H1 (cell line): ENCODE results near the gene ODF2L. TPM values are rescaled to one million over a fixed set of nuclear protein-coding genes. Genes with fewer than 3 reads are reported as not detected.

Source experiments
- CTCF ChIA-PET: fragments of 300-600 bp; sonication (Branson Sonifier 250); formaldehyde crosslinking; loops from one replicate; lab custom pipeline; 2021; ENCODE audit not compliant: partially characterized antibody; lab: Charles Lee
- POLR2A ChIA-PET: fragments of 300-600 bp; sonication (Branson Sonifier 250); formaldehyde crosslinking; loops from one replicate; lab custom pipeline; 2021; ENCODE audit warnings: inconsistent platforms; ENCODE audit not compliant: partially characterized antibody; lab: Charles Lee
- DNase-seq, 2 experiments: peaks; one replicate each; pipeline versions ENCODE4 v3.0.0 to v3.0.0-alpha.2; 2010 to 2022; ENCODE audit warnings: low spot score in 2 of 2, low read depth in 1 of 2, mixed read lengths in 1 of 2
- FAIRE-seq: peaks from 2 replicates; lab custom pipeline; 2011; peaks lifted over from hg19 to GRCh38; lab: Jason Lieb, UNC
- H2AFZ ChIP-seq: 2 replicates; pipeline ENCODE4 v1.8.1; 2012; ENCODE audit warnings: low read length, inconsistent platforms
- H2AK5ac ChIP-seq: 2 replicates; pipeline ENCODE4 v1.6.1; 2013; ENCODE audit warnings: low read depth, low read length
- H2BK120ac ChIP-seq: replicated peaks from 2 replicates; pipeline ENCODE3; 2013; ENCODE audit warnings: low read depth, low read length, inconsistent platforms
- H2BK12ac ChIP-seq: 2 replicates; pipeline ENCODE4 v1.6.1; 2013; ENCODE audit warnings: low read depth, low read length
- H2BK15ac ChIP-seq: 2 replicates; pipeline ENCODE4 v1.6.1; 2013; ENCODE audit warnings: low read length
- H2BK20ac ChIP-seq: 2 replicates; pipeline ENCODE4 v1.6.1; 2013; ENCODE audit warnings: low read length
- H2BK5ac ChIP-seq: 2 replicates; pipeline ENCODE4 v1.6.1; 2013; ENCODE audit warnings: low read depth, low read length
- H3K14ac ChIP-seq: 2 replicates; pipeline ENCODE4 v1.6.1; 2013; ENCODE audit warnings: inconsistent platforms; ENCODE audit not compliant: insufficient read length
- H3K18ac ChIP-seq: 2 replicates; pipeline ENCODE4 v1.6.1; 2013; ENCODE audit warnings: low read length; ENCODE audit errors: extremely low read depth
- H3K23ac ChIP-seq: 2 replicates; pipeline ENCODE4 v1.6.1; 2013; ENCODE audit warnings: inconsistent platforms; ENCODE audit not compliant: insufficient read length
- H3K23me2 ChIP-seq: 2 replicates; pipeline ENCODE4 v1.6.1; 2013; ENCODE audit warnings: low read depth, low read length
- H3K27ac ChIP-seq: 2 replicates; pipeline ENCODE4 v1.6.1; 2011; ENCODE audit warnings: low read depth, low read length, inconsistent platforms
- H3K27me3 ChIP-seq, 4 experiments: replicated peaks in 1 of 4; 1 replicate in 1 of 4; 2 replicates in 3 of 4; pipeline versions ENCODE4 v1.6.1 to v1.8.1; 2011 to 2013; ENCODE audit warnings: low read length in 3 of 4, mild to moderate bottlenecking in 3 of 4, inconsistent platforms in 2 of 4, mixed read lengths in 2 of 4, moderate library complexity in 1 of 4; ENCODE audit not compliant: control insufficient read depth in 3 of 4, insufficient read depth in 3 of 4; ENCODE audit errors: extremely low read depth in 1 of 4
- H3K36me3 ChIP-seq, 4 experiments: 2 replicates each; pipeline versions ENCODE4 v1.6.1 to v1.8.1; 2011 to 2013; ENCODE audit warnings: mild to moderate bottlenecking in 4 of 4, low read length in 3 of 4, moderate library complexity in 2 of 4, control low read depth in 1 of 4, inconsistent platforms in 1 of 4; ENCODE audit not compliant: insufficient read depth in 4 of 4, control insufficient read depth in 2 of 4
- H3K4ac ChIP-seq: replicated peaks from 2 replicates; pipeline ENCODE3; 2013; ENCODE audit warnings: low read length, low read depth, mixed read lengths, inconsistent platforms; ENCODE audit not compliant: insufficient read length
- H3K4me1 ChIP-seq, 4 experiments: replicated peaks in 1 of 4; 1 replicate in 1 of 4; 2 replicates in 3 of 4; pipeline versions ENCODE4 v1.6.1 to v1.8.1; 2011 to 2013; ENCODE audit warnings: low read length in 3 of 4, inconsistent platforms in 2 of 4, mixed read lengths in 1 of 4; ENCODE audit not compliant: insufficient read depth in 4 of 4, control insufficient read depth in 3 of 4
- H3K4me2 ChIP-seq, 2 experiments: 2 replicates each; pipeline versions ENCODE4 v1.6.1 to v1.8.1; 2011 to 2013; ENCODE audit warnings: low read depth in 2 of 2, low read length in 2 of 2, control low read depth in 1 of 2, inconsistent platforms in 1 of 2, mild to moderate bottlenecking in 1 of 2; ENCODE audit not compliant: insufficient read depth in 1 of 2
- H3K4me3 ChIP-seq, 4 experiments: fragments of 200-600, 300-600 bp in 1 of 4; sonication (generic), shearing (Covaris generic), sonication (Bioruptor Twin) in 1 of 4; 2 replicates each; pipeline versions ENCODE4 v1.5.1 to v1.8.1; 2011 to 2016; ENCODE audit warnings: low read length in 4 of 4, low read depth in 3 of 4, control low read depth in 2 of 4, inconsistent platforms in 2 of 4, mild to moderate bottlenecking in 2 of 4, mixed read lengths in 1 of 4, moderate library complexity in 1 of 4; ENCODE audit not compliant: insufficient read depth in 2 of 4; ENCODE audit errors: extremely low read depth in 1 of 4
- H3K56ac ChIP-seq: replicated peaks from 2 replicates; pipeline ENCODE3; 2013; ENCODE audit warnings: low read depth, mild to moderate bottlenecking, mixed read lengths, low read length, inconsistent platforms; ENCODE audit not compliant: insufficient read length
- H3K79me1 ChIP-seq: 2 replicates; pipeline ENCODE4 v1.6.1; 2013; ENCODE audit warnings: low read depth, low read length, control low read depth
- H3K79me2 ChIP-seq, 2 experiments: 2 replicates each; pipeline versions ENCODE4 v1.6.1 to v1.8.1; 2012 to 2013; ENCODE audit warnings: low read length in 2 of 2, mild to moderate bottlenecking in 2 of 2, inconsistent platforms in 1 of 2; ENCODE audit not compliant: insufficient read depth in 2 of 2, control insufficient read depth in 1 of 2
- H3K9ac ChIP-seq, 4 experiments: replicated peaks in 1 of 4; 1 replicate in 1 of 4; 2 replicates in 3 of 4; pipeline versions ENCODE4 v1.6.1 to v1.8.1; 2011 to 2013; ENCODE audit warnings: low read depth in 3 of 4, low read length in 3 of 4, control low read depth in 2 of 4, mild to moderate bottlenecking in 2 of 4, moderate library complexity in 2 of 4, inconsistent platforms in 1 of 4; ENCODE audit errors: extremely low read depth in 1 of 4
- H3K9me3 ChIP-seq, 2 experiments: 2 replicates each; pipeline versions ENCODE4 v1.6.1 to v1.8.1; 2012 to 2013; ENCODE audit warnings: mild to moderate bottlenecking in 2 of 2, moderate library complexity in 2 of 2, control low read depth in 1 of 2, inconsistent platforms in 1 of 2, low read depth in 1 of 2, low read length in 1 of 2, mixed read lengths in 1 of 2; ENCODE audit not compliant: insufficient read depth in 2 of 2
- H4K20me1 ChIP-seq, 2 experiments: replicated peaks in 1 of 2; 2 replicates each; pipeline versions ENCODE3 to v1.8.1; 2011 to 2013; ENCODE audit warnings: inconsistent platforms in 2 of 2, low read length in 2 of 2, mild to moderate bottlenecking in 1 of 2; ENCODE audit not compliant: insufficient read depth in 2 of 2, control insufficient read depth in 1 of 2
- H4K5ac ChIP-seq: 2 replicates; pipeline ENCODE4 v1.6.1; 2013; ENCODE audit warnings: low read length, low read depth, mixed read lengths, inconsistent platforms; ENCODE audit not compliant: insufficient read length
- H4K8ac ChIP-seq: 2 replicates; pipeline ENCODE4 v1.8.0; 2013; ENCODE audit warnings: mild to moderate bottlenecking, moderate library complexity, low read length, inconsistent platforms; ENCODE audit not compliant: insufficient read depth; ENCODE audit errors: extremely low read depth
- H4K91ac ChIP-seq: replicated peaks from 2 replicates; pipeline ENCODE3; 2013; ENCODE audit warnings: low read length, mixed read lengths, inconsistent platforms; ENCODE audit not compliant: insufficient read length
- ASH2L ChIP-seq: fragments of 200-600, 300-600 bp; sonication (generic); IDR thresholded peaks from one replicate; pipeline ENCODE4 v1.7.1; 2017; ENCODE audit warnings: low read length
- BACH1 ChIP-seq: IDR thresholded peaks from 2 replicates; pipeline ENCODE4 v1.6.1; 2012; ENCODE audit warnings: low read length, improper control_type of control experiment
- CHD1 ChIP-seq: IDR thresholded peaks from 2 replicates; pipeline ENCODE4 v1.6.1; 2012; ENCODE audit warnings: low read depth, low read length, improper control_type of control experiment
- EZH2 ChIP-seq: fragments of 200-600 bp; sonication (generic); IDR thresholded peaks from 2 replicates; pipeline ENCODE4 v1.7.1; 2012; ENCODE audit warnings: low read depth, mild to moderate bottlenecking, moderate library complexity, low read length, inconsistent platforms; ENCODE audit not compliant: severe bottlenecking
- GABPA ChIP-seq: IDR thresholded peaks from 2 replicates; pipeline ENCODE4 v1.6.1; 2011; ENCODE audit warnings: mild to moderate bottlenecking, low read length, moderate library complexity, borderline replicate concordance; ENCODE audit not compliant: insufficient read depth
- KDM1A ChIP-seq: fragments of 200-600, 300-600 bp; sonication (generic); IDR thresholded peaks from 2 replicates; pipeline ENCODE4 v1.7.1; 2016; ENCODE audit warnings: mild to moderate bottlenecking, low read length, borderline replicate concordance
- KDM5A ChIP-seq: fragments of 200-600 bp; IDR thresholded peaks from 2 replicates; pipeline ENCODE4 v1.7.1; 2012; ENCODE audit warnings: mild to moderate bottlenecking, low read length, inconsistent platforms, mixed read lengths
- NANOG ChIP-seq: IDR thresholded peaks from 2 replicates; pipeline ENCODE4 v1.6.1; 2011; ENCODE audit warnings: low read length, low read depth, mild to moderate bottlenecking, inconsistent platforms; ENCODE audit not compliant: insufficient read depth, poor library complexity, severe bottlenecking
- NRF1 ChIP-seq: IDR thresholded peaks from 2 replicates; pipeline ENCODE4 v1.6.1; 2011; ENCODE audit warnings: mild to moderate bottlenecking, low read depth, low read length, improper control_type of control experiment
- POU5F1 ChIP-seq: IDR thresholded peaks from 2 replicates; pipeline ENCODE4 v1.6.1; 2011; ENCODE audit warnings: low read depth, mild to moderate bottlenecking, low read length, moderate library complexity
- SAP30 ChIP-seq: fragments of 300-600 bp; sonication (generic); IDR thresholded peaks from 2 replicates; pipeline ENCODE4 v1.7.1; 2012; ENCODE audit warnings: low read length, moderate library complexity, mild to moderate bottlenecking, inconsistent platforms; ENCODE audit not compliant: insufficient read depth, insufficient replicate concordance
- SP1 ChIP-seq: IDR thresholded peaks from 2 replicates; pipeline ENCODE4 v1.6.1; 2011; ENCODE audit warnings: low read depth, low read length
- SP2 ChIP-seq: IDR thresholded peaks from 2 replicates; pipeline ENCODE4 v1.6.1; 2012; ENCODE audit warnings: mild to moderate bottlenecking, low read length, inconsistent platforms
- TBP ChIP-seq: IDR thresholded peaks from 2 replicates; pipeline ENCODE4 v1.6.1; 2011; ENCODE audit warnings: low read depth, low read length, improper control_type of control experiment
- TCF12 ChIP-seq: IDR thresholded peaks from 2 replicates; pipeline ENCODE4 v1.6.1; 2011; ENCODE audit warnings: low read depth, mild to moderate bottlenecking, low read length
- polyA plus RNA-seq, 7 experiments: library from polyadenylated mRNA; depleted of rRNA in 3 of 7; stranded (reverse) in 5 of 7; unstranded in 2 of 7; fragments of >200 nt in 5 of 7; fragments of 200-250 nt in 2 of 7; gene quantifications; 1 replicate in 5 of 7; 2 replicates in 1 of 7; 4 replicates in 1 of 7; pipeline versions ENCODE4 v1.2.1 to v1.2.3, GENCODE V29; 2011 to 2013; ENCODE audit warnings: missing spikeins in 2 of 7, mixed read lengths in 2 of 7
- total RNA-seq: library from RNA; stranded (reverse); fragmentation: NEBNext Ultra II Directional; extraction: Animal tissue kit (Norgen Biotek cat#: 25700); gene quantifications from 2 replicates; pipeline ENCODE4 v1.2.1, GENCODE V29; 2021

ODF2L gene
- total and polyA plus RNA-seq, 2 of the 8 experiments (the other 6 are each of a cell fraction or from before 2014, with no cell fraction given): 3.2 to 27.1 TPM

GRCh38 chr1:86389307-86389706 lies 6.8 kb downstream of the ODF2L start:
- TF ChIP-seq POU5F1 (no peak), KDM5A (no peak), KDM1A (no peak), SP2 (no peak), GABPA (no peak), EZH2 (no peak), SP1 (no peak), ASH2L (no peak), NANOG (no peak), SAP30 (no peak), NRF1 (no peak), CHD1 (no peak), TCF12 (no peak), TBP (no peak), BACH1 (no peak)
- ChIA-PET CTCF (interaction anchor here (0.8 to 1.2 kb wide), 2 partner anchors 9 to 119 kb away, joined by 3 to 7 read pairs; no protein-coding TSS in a partner anchor), POLR2A (no interaction called here)
- Histone ChIP-seq H3K9ac (no peak overlapping the region), H2AFZ (no peak overlapping the region), H4K20me1 (no peaks in the 10 kb centered on the region), H3K4me3 (no peak overlapping the region), H2BK20ac (no peak overlapping the region), H3K27ac (no peak overlapping the region), H4K91ac (no peak overlapping the region), H4K5ac (no peak overlapping the region), H3K4ac (no peak overlapping the region), H3K9me3 (no peaks in the 10 kb centered on the region), H3K4me2 (no peak overlapping the region), H2AK5ac (no peak overlapping the region), H4K8ac (no peak overlapping the region), H2BK15ac (no peak overlapping the region), H3K36me3 (no peaks in the 10 kb centered on the region; a peak in 1 of 8 replicates), H2BK120ac (no peak overlapping the region), H3K23me2 (no peaks in the 10 kb centered on the region), H3K23ac (no peak overlapping the region), H3K27me3 (no peaks in the 10 kb centered on the region), H3K4me1 (no peaks in the 10 kb centered on the region), H3K18ac (no peak overlapping the region), H3K79me1 (no peaks in the 10 kb centered on the region), H3K56ac (no peak overlapping the region), H3K79me2 (peaks cover 0 to 51% of the 10 kb centered on the region in 2 experiments; a peak in 2 of 4 replicates), H2BK5ac (no peak overlapping the region), H3K14ac (no peak overlapping the region), H2BK12ac (no peak overlapping the region)
- DNase-seq (no peak), FAIRE-seq (no peak)
